ENCODE results near the gene LILRA5. TPM values are rescaled to one million over a fixed set of nuclear protein-coding genes. Genes with fewer than 3 reads are reported as not detected.
"Not testable (repeated sequence)": the region's sequence is repeated elsewhere in the genome, so short reads cannot be mapped to it uniquely, and the experiment has no call there.

Gene LILRA5
- total RNA-seq (ENCODE audit: unreplicated experiment): not detected
- long read RNA-seq: 0 reads

- H3K4me3 Mint-ChIP-seq (ENCODE audit: unreplicated experiment): no peak within 1 kb of the TSS
- H3K4me1 Mint-ChIP-seq (ENCODE audit: low read depth, unreplicated experiment): peaks cover 11% of the 10 kb centered on the region
- H3K27me3 Mint-ChIP-seq (ENCODE audit: unreplicated experiment): peaks cover 1% of the 10 kb centered on the region
- no peak within 1 kb of the TSS for H3K27ac Mint-ChIP-seq (ENCODE audit: unreplicated experiment)
- no peaks in the 10 kb centered on the region for H3K36me3 Mint-ChIP-seq (ENCODE audit: unreplicated experiment)
- peaks cover 5% of the 10 kb centered on the region for H3K9me3 Mint-ChIP-seq (ENCODE audit: unreplicated experiment)
- no peak for DNase-seq
- no peak for TF ChIP-seq CTCF (IDR thresholded peaks at IDR 0.05; ENCODE audit: partially characterized antibody, unreplicated experiment)
These were observed at the start of gene LILRA5 for GRCh38 chr19:54312436-54313377. LILRA5 (minus strand) TSS chr19:54313166; CDS start chr19:54313019, 147 bp downstream.

- not testable (repeated sequence) for H3K36me3 Mint-ChIP-seq (ENCODE audit: unreplicated experiment); H3K4me3 Mint-ChIP-seq (ENCODE audit: unreplicated experiment); H3K4me1 Mint-ChIP-seq (ENCODE audit: low read depth, unreplicated experiment); DNase-seq; H3K9me3 Mint-ChIP-seq (ENCODE audit: unreplicated experiment); H3K27ac Mint-ChIP-seq (ENCODE audit: unreplicated experiment); H3K27me3 Mint-ChIP-seq (ENCODE audit: unreplicated experiment)
These were observed 48.9 kb upstream of the LILRA5 start for GRCh38 chr19:54361680-54362422.

- not testable (repeated sequence) for H3K4me1 Mint-ChIP-seq (ENCODE audit: low read depth, unreplicated experiment); H3K4me3 Mint-ChIP-seq (ENCODE audit: unreplicated experiment); H3K36me3 Mint-ChIP-seq (ENCODE audit: unreplicated experiment); H3K27me3 Mint-ChIP-seq (ENCODE audit: unreplicated experiment); H3K27ac Mint-ChIP-seq (ENCODE audit: unreplicated experiment); H3K9me3 Mint-ChIP-seq (ENCODE audit: unreplicated experiment)
- TF ChIP-seq CTCF (IDR thresholded peaks at IDR 0.05; ENCODE audit: partially characterized antibody, unreplicated experiment): peak; percentile 18
- peak; percentile 56 for DNase-seq
These were observed 46.3 kb upstream of the LILRA5 start for GRCh38 chr19:54359149-54359820.

- Mint-ChIP-seq H3K36me3 (ENCODE audit: unreplicated experiment) (no peaks in the 10 kb centered on the region), H3K9me3 (ENCODE audit: unreplicated experiment) (peaks cover 3% of the 10 kb centered on the region), H3K27ac (ENCODE audit: unreplicated experiment) (no peak overlapping the region), H3K4me1 (ENCODE audit: low read depth, unreplicated experiment) (peaks cover 8% of the 10 kb centered on the region), H3K27me3 (ENCODE audit: unreplicated experiment) (peaks cover 1% of the 10 kb centered on the region), H3K4me3 (ENCODE audit: unreplicated experiment) (no peak overlapping the region)
- no peak for TF ChIP-seq CTCF (IDR thresholded peaks at IDR 0.05; ENCODE audit: partially characterized antibody, unreplicated experiment)
- no peak for DNase-seq
These were observed 44.4 kb upstream of the LILRA5 start for GRCh38 chr19:54357381-54357780.

- TF ChIP-seq CTCF (IDR thresholded peaks at IDR 0.05; ENCODE audit: partially characterized antibody, unreplicated experiment): no peak
- H3K4me1 Mint-ChIP-seq (ENCODE audit: low read depth, unreplicated experiment): peaks cover 15% of the 10 kb centered on the region
- no peaks in the 10 kb centered on the region for H3K36me3 Mint-ChIP-seq (ENCODE audit: unreplicated experiment)
- no peak overlapping the region for H3K4me3 Mint-ChIP-seq (ENCODE audit: unreplicated experiment)
- H3K27me3 Mint-ChIP-seq (ENCODE audit: unreplicated experiment): peaks cover 5% of the 10 kb centered on the region
- DNase-seq: no peak
- H3K9me3 Mint-ChIP-seq (ENCODE audit: unreplicated experiment): peaks cover 8% of the 10 kb centered on the region
- no peak overlapping the region for H3K27ac Mint-ChIP-seq (ENCODE audit: unreplicated experiment)
These were observed 43.6 kb upstream of the LILRA5 start for GRCh38 chr19:54356444-54357056.

All from glutamatergic neuron (in vitro differentiated cells).